GM21367 (cell line): ENCODE measurements around the gene PHLPP1.

ENCODE experiments used
- ATAC-seq: cut with Tn5 transposase; IDR thresholded peaks from one replicate; pipeline ENCODE4 v1.9.1; 2021; ENCODE audit not compliant: unreplicated experiment

PHLPP1 gene

GRCh38 chr18:62999392-62999791 is 284.1 kb downstream of the PHLPP1 start:
- no peak for ATAC-seq

GRCh38 chr18:62999921-63000320 is 284.6 kb downstream of the PHLPP1 start:
- no peak for ATAC-seq

- ATAC-seq: no peak
Observed at GRCh38 chr18:63000839-63001238, 285.5 kb downstream of the PHLPP1 start.

- ATAC-seq: no peak
Observed at GRCh38 chr18:63001861-63002260, 286.5 kb downstream of the PHLPP1 start.

GRCh38 chr18:63002305-63002704 is 287.0 kb downstream of the PHLPP1 start:
- no peak for ATAC-seq

GRCh38 chr18:63002803-63003445 is 287.6 kb downstream of the PHLPP1 start:
- ATAC-seq: no peak

GRCh38 chr18:63003899-63004298 is 288.6 kb downstream of the PHLPP1 start:
- no peak for ATAC-seq

- no peak for ATAC-seq
Observed at GRCh38 chr18:63004466-63005089, 289.2 kb downstream of the PHLPP1 start.

GRCh38 chr18:63005306-63005705 is 290.0 kb downstream of the PHLPP1 start:
- ATAC-seq: no peak

GRCh38 chr18:63007231-63007630 is 291.9 kb downstream of the PHLPP1 start:
- ATAC-seq: no peak

GRCh38 chr18:63016270-63016669 is 300.9 kb downstream of the PHLPP1 start:
- ATAC-seq: no peak

GRCh38 chr18:63017076-63017475 is 301.7 kb downstream of the PHLPP1 start:
- ATAC-seq: no peak

GRCh38 chr18:63017977-63018376 is 302.6 kb downstream of the PHLPP1 start:
- ATAC-seq: no peak

- no peak for ATAC-seq
Observed at GRCh38 chr18:63022429-63023022, 307.2 kb downstream of the PHLPP1 start.

GRCh38 chr18:63025251-63026090 is 310.1 kb downstream of the PHLPP1 start:
- ATAC-seq: no peak

- no peak for ATAC-seq
Observed at GRCh38 chr18:63028380-63028779, 313.0 kb downstream of the PHLPP1 start.
